Stimulated activated CD8-positive, alpha-beta memory T cell treated with anti-CD3 and anti-CD28 coated beads, Interleukin-7, amount 100 ng/mL, for 24 hours (primary cell): ENCODE results near the gene MAGEB6.
"Not testable (repeated sequence)": the region's sequence is repeated elsewhere in the genome, so short reads cannot be mapped to it uniquely, and the experiment has no call there.

Source experiments
- DNase-seq: peaks from one replicate; pipeline ENCODE4 v3.0.0-alpha.2; 2020; ENCODE audit warnings: low read depth

MAGEB6 gene

GRCh38 chrX:26192204-26192603 lies at the start of gene MAGEB6:
MAGEB6 (plus strand) TSS chrX:26192440; CDS start chrX:26193847, 1,407 bp downstream.
- no peak for DNase-seq

- no peak for DNase-seq
Measured at GRCh38 chrX:26146024-26146423, 46.2 kb upstream of the MAGEB6 start.

GRCh38 chrX:26160301-26160700 lies 31.9 kb upstream of the MAGEB6 start, which contains the start of gene MAGEB6B:
MAGEB6B (plus strand) TSS chrX:26160601; CDS start chrX:26160601, 0 bp downstream.
- no peak for DNase-seq

- DNase-seq, result no peak
Measured at GRCh38 chrX:26203561-26203960, 11.3 kb downstream of the MAGEB6 start.

- DNase-seq, result not testable (repeated sequence)
Measured at GRCh38 chrX:26204717-26205116, 12.5 kb downstream of the MAGEB6 start.

GRCh38 chrX:26208012-26208411 lies 15.8 kb downstream of the MAGEB6 start:
- DNase-seq, result no peak

GRCh38 chrX:26215869-26216268 lies 23.6 kb downstream of the MAGEB6 start, which contains the start of gene MAGEB5:
MAGEB5 (plus strand) TSS chrX:26216169; CDS start chrX:26217302, 1,133 bp downstream.
- DNase-seq, result no peak

GRCh38 chrX:26219351-26219750 lies 27.1 kb downstream of the MAGEB6 start:
- no peak for DNase-seq

GRCh38 chrX:26234177-26234576 lies 41.9 kb downstream of the MAGEB6 start:
- no peak for DNase-seq
